Brain microvascular endothelial cell (primary cell): ENCODE data around the gene PDE3A.

Source experiments
- DNase-seq: peaks from one replicate; pipeline ENCODE4 v3.0.0-alpha.2; 2020
- H3K27ac ChIP-seq: fragments of 250-450 bp; sonication (Bioruptor Pico); 2 replicates; pipeline ENCODE4 v1.5.1; 2020; ENCODE audit warnings: mild to moderate bottlenecking, moderate library complexity
- H3K27me3 ChIP-seq: fragments of 250-450 bp; sonication (Bioruptor Pico); replicated peaks from 2 replicates; pipeline ENCODE4 v1.5.1; 2020; ENCODE audit warnings: mild to moderate bottlenecking
- H3K36me3 ChIP-seq: fragments of 250-450 bp; sonication (Bioruptor Pico); replicated peaks from 2 replicates; pipeline ENCODE4 v1.5.1; 2020; ENCODE audit warnings: mild to moderate bottlenecking
- H3K4me3 ChIP-seq: 2 replicates; pipeline ENCODE4 v1.5.1; 2011; ENCODE audit warnings: low read depth, mild to moderate bottlenecking, control low read depth, low read length, moderate library complexity
- CTCF ChIP-seq: IDR thresholded peaks from 2 replicates; pipeline ENCODE4 v1.5.1; 2011; ENCODE audit warnings: low read depth, mild to moderate bottlenecking, moderate library complexity, low read length, control low read depth, inconsistent platforms; ENCODE audit errors: missing control alignments
- in situ Hi-C: cut with HindIII; loops from 2 replicates; pipeline ENCODE4 v1.10.0; 2017; ENCODE audit warnings: low sequenced_read_pairs, low pct_ligation_motif_present

Gene PDE3A

GRCh38 chr12:20452496-20453010, 84.2 kb downstream of the PDE3A start:
- no peaks in the 10 kb centered on the region for H3K27me3 ChIP-seq
- no peak overlapping the region for H3K27ac ChIP-seq
- no peaks in the 10 kb centered on the region for H3K36me3 ChIP-seq
- in situ Hi-C loops = no loop called here
- DNase-seq = no peak
- no peak for TF ChIP-seq CTCF
- H3K4me3 ChIP-seq = no peak overlapping the region

- H3K4me3 ChIP-seq = no peak overlapping the region
- TF ChIP-seq CTCF = no peak
- in situ Hi-C loops = no loop called here
- no peaks in the 10 kb centered on the region for H3K36me3 ChIP-seq
- H3K27me3 ChIP-seq = no peaks in the 10 kb centered on the region
- H3K27ac ChIP-seq = no peak overlapping the region
- DNase-seq = no peak
Observed at GRCh38 chr12:20453756-20454310, 85.5 kb downstream of the PDE3A start.

- DNase-seq = no peak
- H3K27ac ChIP-seq = no peak overlapping the region
- H3K27me3 ChIP-seq = no peaks in the 10 kb centered on the region
- in situ Hi-C loops = no loop called here
- no peaks in the 10 kb centered on the region for H3K36me3 ChIP-seq
- no peak for TF ChIP-seq CTCF
- H3K4me3 ChIP-seq = no peak overlapping the region
Observed at GRCh38 chr12:20455001-20455706, 86.8 kb downstream of the PDE3A start.

GRCh38 chr12:20457582-20457981, 89.2 kb downstream of the PDE3A start:
- in situ Hi-C loops = no loop called here
- DNase-seq = no peak
- Histone ChIP-seq H3K27ac (no peak overlapping the region), H3K27me3 (no peaks in the 10 kb centered on the region), H3K36me3 (no peaks in the 10 kb centered on the region), H3K4me3 (no peak overlapping the region)
- no peak for TF ChIP-seq CTCF

- in situ Hi-C loops = no loop called here
- no peak overlapping the region for H3K4me3 ChIP-seq
- TF ChIP-seq CTCF = no peak
- no peaks in the 10 kb centered on the region for H3K36me3 ChIP-seq
- H3K27ac ChIP-seq = no peak overlapping the region
- no peaks in the 10 kb centered on the region for H3K27me3 ChIP-seq
- no peak for DNase-seq
Observed at GRCh38 chr12:20458011-20458410, 89.7 kb downstream of the PDE3A start.
